ENCODE data around the gene NAA60.

GRCh38 chr16:3460121-3460520 is 16.6 kb downstream of the NAA60 start:
- TF ChIP-seq POLR2A (IDR thresholded peaks at IDR 0.05; ENCODE audit: low read length) (no peak), GATA1 (IDR thresholded peaks at IDR 0.05; ENCODE audit: low read depth, low read length) (no peak)
